ACHN (cell line): ENCODE results near the gene RABEP1.
A peak's percentile ranks its signal among the peaks of the same experiment; 100 is the strongest.
"Not testable (repeated sequence)": the region's sequence is repeated elsewhere in the genome, so short reads cannot be mapped to it uniquely, and the experiment has no call there.

Experiments
- DNase-seq: peaks from one replicate; pipeline ENCODE4 v3.0.0-alpha.2; 2015
- in situ Hi-C: cut with HindIII; loops from 2 replicates; pipeline ENCODE4 v1.10.0; 2017; ENCODE audit warnings: low sequenced_read_pairs, low pct_ligation_motif_present, low pct_unique_long_range_greater_than_20kb

RABEP1 gene, protein sequence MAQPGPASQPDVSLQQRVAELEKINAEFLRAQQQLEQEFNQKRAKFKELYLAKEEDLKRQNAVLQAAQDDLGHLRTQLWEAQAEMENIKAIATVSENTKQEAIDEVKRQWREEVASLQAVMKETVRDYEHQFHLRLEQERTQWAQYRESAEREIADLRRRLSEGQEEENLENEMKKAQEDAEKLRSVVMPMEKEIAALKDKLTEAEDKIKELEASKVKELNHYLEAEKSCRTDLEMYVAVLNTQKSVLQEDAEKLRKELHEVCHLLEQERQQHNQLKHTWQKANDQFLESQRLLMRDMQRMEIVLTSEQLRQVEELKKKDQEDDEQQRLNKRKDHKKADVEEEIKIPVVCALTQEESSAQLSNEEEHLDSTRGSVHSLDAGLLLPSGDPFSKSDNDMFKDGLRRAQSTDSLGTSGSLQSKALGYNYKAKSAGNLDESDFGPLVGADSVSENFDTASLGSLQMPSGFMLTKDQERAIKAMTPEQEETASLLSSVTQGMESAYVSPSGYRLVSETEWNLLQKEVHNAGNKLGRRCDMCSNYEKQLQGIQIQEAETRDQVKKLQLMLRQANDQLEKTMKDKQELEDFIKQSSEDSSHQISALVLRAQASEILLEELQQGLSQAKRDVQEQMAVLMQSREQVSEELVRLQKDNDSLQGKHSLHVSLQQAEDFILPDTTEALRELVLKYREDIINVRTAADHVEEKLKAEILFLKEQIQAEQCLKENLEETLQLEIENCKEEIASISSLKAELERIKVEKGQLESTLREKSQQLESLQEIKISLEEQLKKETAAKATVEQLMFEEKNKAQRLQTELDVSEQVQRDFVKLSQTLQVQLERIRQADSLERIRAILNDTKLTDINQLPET

DNA sequence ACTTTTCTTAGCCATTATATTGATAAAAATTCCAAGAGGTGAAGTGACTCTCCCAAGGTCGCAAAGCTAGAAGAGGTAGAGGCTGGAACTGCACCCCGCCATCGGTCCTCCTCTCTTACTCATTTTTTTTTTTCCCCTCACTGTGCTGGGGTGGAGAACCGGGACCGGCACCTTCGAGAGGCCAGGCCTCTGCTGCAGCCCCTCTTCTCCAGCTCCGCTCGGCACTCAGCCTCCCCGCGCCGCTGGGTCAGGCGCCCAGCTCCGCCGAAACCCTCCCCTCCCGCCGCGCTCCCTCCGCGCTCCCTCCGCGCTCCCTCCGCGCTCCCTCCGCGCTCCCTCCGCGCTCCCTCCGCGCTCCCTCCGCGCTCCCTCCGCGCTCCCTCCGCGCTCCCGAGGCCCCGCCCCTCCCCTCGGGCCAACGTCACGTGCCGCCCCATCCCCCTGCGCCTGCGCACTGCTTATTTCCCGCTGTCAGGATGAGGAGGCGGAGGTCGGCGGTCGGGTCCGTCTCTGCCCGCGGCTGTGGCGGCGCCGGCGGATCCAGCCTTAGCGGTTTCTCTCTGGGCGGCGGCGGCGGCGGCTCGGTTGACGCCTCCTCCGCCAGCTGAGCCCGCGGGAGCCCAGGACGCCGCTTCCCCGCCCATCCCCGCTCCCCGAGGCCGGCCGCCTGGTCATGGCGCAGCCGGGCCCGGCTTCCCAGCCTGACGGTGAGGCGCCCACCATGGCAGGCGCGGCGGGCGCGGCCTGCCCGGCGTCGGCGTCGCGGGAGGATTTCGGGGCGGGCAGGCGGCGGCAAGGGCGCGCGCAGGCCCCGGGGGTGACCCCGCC is at the start of gene RABEP1:
TSS of gene RABEP1 (plus strand) at position 471 of the 828 bp plus-strand sequence. CDS start at position 674, 203 bp downstream.
- peak; percentile 89 for DNase-seq
- in situ Hi-C loops = no loop called here

DNA sequence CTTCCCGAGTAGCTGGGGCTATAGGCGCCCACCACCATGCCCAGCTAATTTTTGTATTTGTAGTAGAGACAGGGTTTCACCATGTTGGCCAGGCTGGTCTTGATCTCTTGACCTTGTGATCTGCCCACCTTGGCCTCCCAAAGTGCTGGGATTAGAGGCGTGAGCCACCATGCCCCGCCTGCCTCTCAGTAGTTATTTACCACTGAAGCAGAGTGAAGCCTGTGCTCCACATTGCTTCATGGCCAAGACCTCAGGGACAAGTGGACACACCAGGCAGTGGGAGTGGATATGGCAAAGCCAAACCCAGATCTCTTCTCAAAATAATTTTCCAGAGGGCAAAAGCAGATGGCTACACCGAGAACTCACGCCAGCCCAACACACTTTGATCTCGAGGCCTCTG is 48.6 kb upstream of the RABEP1 start:
- DNase-seq, in situ Hi-C loops: not testable (repeated sequence)

DNA sequence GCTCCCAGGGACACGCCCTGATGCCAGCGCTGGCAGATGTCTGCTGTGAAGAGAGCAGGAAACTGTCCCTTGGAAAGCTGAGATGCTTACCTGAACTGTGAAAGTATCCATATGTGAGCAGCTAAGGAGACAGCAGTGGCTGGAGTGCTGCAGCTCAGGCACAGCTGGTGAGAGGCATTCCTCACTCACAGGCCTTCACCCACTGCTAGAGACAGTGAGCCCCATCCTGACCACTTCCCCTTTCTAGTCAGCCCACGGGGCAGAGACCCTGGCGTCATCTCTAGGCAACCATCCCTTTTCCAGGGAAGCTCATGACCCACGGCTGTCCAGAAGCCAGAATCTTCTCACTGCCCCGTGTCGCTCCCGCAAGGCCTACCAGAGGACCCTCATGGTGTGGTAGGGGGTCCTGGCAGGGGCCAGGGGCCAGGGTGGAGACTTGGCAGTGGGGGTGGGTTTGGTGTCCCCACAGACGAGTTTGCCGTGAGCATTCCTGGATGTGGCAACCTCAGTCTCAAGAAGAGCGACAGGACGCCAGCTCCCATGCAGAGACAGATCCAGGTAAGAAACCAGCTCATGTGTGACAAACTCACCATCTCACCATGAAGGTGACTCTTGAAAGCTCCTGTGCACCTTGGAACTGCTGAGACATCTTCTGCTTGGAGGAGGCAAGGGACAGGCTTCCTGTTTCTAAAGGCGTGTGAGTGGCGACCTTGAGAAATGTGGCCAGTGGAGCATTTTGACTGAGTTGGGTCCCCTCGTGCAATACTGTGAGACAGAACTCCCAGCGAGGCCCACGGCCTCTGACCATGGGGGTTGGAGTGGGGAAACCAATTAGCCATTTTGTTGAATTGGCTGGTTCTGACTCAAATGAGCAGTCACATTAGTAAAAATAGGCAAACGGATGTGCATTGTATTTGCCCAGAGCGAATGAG is 47.2 kb upstream of the RABEP1 start, which contains the start of gene SCIMP:
TSS of gene SCIMP (minus strand) at position 216 of the 932 bp plus-strand sequence. CDS start at position 111, 105 bp downstream.
- DNase-seq = no peak
- in situ Hi-C loops = no loop called here

DNA sequence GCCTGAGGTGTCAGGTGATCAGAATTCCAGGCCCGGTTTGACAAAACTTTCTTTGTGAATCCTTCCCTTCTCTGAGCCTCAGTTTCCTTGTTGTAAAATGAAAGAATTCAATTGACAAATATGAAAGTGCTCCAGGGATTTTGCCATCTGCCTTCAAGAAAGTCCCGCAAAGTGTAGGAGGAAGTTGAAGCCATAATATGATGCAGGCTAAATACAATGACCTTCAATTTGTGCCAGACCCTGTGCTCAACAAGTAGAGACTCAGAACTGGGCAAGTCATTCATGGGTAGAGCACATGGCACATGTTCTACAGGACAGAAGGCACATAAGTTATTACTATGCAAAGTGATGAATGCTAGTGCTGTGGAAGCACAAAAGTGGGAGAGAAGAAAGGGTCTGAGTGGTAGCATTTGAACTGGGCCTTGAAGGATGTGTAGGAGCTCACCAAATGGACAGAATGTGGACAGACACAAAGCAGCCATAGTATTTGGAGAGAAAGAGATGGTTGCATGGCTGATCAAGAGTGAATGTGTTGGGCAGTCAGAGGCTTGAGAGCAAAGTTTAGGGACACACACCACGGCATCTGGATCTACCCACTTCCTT is 45.0 kb upstream of the RABEP1 start:
- in situ Hi-C loops = no loop called here
- DNase-seq = no peak

DNA sequence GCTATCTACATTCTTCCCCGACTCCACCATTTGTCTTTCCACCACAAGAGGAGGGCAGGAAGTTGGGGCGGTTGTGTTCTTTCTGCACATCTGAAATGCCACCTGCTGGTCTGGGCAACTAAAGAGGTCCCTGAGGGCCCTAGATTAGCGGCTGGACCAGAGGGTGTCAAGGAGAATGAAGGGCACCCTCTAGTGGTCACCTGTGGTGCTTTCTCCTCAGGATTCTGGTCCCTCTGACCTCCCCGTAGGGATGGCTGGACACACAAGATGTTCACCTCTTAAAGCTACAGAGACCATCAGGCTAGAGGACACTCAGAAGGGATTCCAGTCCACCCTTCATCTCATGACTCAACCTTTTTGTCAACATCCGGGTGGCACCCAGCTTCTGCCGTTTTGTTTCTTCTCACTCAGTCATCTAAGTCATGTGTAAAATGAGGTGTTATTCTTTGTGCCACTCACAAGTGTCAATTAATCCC is 44.5 kb upstream of the RABEP1 start:
- peak; percentile 76 for DNase-seq
- in situ Hi-C loops = no loop called here

DNA sequence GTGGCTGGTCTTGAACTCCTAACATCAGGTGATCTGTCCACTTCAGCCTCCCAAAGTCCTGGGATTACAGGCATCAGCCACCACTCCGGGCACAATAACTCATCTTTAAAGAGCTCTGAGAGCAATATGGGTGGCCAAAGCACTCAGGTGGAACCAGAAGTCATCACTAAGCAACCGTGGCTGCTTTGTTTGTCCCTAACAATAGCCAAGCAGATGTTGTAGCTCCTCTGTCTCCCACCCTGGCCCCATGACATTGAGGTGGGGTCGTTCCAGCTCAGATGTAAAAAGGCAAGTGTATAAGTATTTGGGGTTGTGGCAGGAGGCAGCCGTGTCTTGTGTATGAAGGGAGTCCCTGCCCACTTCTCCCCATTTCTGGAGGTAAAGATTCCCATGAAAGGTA is 43.8 kb upstream of the RABEP1 start:
- in situ Hi-C loops = no loop called here
- no peak for DNase-seq

DNA sequence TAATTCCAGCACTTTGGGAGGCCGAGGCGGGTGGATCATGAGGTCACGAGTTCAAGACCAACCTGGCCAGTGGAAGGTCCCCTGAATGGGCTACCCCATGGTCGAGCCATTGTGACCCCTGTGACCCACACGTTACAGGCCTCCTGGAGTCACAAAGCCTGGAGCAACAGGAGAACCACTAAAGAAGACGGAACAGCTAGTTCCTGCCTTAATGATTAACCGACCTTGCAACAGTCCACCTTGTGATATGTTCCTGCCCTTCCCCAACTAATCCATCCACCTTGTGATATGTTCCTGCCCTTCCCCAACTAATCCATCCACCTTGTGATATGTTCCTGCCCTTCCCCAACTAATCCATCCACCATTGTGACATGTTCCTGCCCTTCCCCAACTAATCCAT is 42.3 kb upstream of the RABEP1 start:
- in situ Hi-C loops, DNase-seq: not testable (repeated sequence)

DNA sequence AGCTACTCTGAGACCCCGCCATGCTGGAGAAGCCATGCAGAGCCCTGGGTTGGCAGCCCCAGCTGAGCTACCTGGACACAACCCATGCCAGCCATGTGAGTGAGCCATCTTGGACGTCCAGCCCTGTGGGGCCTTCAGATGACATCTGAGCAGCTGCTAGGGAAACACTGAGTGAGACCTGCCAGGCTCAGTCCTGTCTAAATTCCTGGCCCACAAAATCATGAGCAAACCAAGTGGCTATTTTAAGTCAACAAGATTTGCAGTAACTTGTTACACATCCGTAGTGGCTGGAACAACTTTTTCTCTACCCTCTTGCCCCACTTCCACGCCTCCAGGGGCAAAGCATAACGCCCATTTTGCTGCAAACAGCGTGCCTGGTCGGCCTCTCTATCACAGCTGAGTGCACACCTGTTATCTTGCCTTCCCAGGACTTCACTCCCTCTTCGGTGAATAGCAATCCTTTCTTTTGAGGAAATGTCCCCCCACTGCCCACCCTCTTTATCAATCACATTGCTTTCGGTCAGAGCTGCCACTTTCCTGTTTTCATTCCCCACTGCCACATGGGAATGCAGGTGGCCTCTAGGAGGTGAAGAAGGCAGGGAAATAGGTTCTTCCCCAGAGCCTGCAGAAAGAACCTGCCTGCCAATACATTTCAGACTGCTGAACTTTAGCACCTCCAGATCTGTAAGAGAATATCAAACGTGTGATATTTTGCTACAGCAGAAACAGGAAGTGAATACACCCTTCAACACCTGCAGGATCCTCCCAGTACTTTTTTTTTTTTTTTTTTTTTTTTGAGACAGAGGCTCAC is 40.0 kb upstream of the RABEP1 start:
- no peak for DNase-seq
- in situ Hi-C loops = no loop called here

DNA sequence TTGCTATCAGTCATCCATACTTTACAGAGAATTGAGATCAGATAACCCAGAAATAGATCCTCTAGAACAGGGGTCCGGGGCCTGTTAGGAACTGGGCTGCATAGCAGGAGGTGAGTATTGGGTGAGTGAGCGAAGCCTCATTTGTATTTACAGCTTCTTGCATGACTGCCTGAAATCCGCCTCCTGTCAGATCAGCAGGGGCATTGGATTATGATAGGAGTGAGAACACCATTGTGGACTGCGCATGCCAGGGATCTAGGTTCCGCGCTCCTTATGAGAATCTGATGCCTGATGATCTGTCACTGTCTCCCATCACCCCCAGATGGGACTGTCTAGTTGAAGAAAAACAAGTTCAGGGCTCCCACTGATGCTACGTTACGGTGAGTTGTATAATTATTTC is 34.5 kb upstream of the RABEP1 start:
- no peak for DNase-seq
- in situ Hi-C loops = no loop called here

DNA sequence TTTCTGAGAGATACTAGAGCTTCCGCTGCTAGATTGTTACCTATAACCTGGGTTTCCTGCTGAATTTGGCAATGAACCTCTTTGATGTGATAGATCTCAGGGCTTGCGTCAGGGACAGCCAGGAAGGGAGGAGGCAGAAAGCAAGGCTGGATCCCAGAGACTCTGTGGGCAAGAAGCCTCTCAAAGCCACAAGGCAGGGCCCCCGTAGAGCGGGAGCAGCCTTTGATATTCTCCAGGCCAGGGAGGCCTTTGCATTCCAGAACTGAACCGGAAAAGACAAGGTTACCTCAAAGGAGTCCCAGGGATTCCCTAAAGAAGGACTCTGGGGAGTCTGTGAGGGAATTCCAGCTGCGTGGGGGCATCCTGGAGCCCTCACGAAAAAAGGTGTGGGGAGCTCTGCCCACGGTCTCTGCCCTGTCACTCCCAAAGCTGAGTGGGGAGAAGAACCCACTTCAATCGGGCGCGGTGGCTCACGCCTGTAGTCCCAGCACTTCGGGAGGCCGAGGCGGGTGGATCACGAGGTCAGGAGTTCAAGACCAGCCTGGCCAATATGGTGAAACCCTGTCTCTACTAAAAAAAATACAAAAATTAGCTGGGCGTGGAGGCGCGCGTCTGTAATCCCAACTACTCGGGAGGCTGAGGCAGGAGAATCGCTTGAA is 33.1 kb upstream of the RABEP1 start:
- no peak for DNase-seq
- in situ Hi-C loops = no loop called here

DNA sequence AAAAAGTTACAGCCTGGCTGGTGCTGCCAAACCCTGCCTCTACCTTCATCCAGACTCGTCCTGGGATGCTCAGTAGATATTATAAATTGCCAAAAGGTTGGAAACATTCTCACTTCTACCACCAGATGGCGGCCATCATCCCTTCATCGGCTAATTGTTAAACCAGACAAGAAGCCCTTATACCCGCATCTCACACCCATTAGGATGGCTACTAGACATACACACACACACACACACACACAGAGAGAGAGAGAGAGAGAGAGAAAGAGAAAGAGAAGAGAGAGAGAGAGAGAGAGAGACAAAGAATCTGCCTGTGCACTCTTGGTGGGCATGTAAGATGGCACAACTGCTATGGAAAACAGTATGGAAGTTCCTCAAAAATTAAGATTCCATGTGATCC is 32.5 kb upstream of the RABEP1 start:
- peak; percentile 70 for DNase-seq
- in situ Hi-C loops = no loop called here

DNA sequence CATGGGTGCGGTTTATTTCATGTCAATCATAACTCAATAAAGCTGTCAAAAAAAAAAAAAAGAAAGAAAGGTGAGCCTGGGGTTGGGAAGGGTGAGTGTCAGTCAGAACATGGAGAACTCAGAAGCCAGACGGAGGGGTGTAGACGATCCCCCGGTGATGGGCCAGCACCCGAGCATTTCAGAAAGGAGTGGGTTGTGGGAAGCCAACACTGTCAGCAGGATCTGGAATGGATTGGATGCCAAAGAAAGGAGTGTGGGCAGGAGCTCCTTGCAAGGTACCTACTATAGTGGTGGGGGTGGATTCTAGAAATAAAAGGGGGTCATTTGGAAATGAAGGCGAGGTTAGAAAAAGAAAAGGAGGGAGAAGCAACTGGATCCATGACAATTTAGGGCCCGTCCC is 27.7 kb upstream of the RABEP1 start:
- in situ Hi-C loops = no loop called here
- no peak for DNase-seq

DNA sequence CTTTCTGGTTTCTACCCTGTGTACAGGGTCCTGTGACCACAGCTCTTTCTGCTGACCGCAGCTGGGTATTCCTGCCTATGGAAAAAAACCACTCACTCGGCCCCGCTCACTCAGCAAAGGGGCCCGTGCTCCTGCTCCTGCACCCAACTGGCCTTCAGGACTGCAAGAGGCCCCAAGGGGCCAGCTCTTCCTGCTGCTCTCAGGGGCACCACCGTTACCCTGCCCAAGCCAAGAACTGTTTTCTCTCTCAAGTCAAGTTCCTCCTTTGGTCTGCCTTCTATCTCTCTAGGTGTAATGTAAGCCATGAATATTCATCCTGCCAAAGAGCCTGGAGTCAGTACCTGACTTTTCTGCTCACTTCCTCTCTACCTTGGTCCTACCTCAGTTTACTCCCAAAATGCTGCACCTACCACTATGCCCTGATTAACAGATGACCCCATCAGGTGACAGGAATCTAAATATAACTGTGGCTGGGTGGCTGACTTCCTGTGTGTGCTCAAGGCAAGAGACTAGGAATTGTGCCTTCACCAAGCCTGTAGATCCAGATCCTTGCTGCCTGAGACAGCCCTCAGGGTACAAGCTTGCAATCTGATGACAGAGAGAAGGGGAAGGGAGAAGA is 27.1 kb upstream of the RABEP1 start:
- in situ Hi-C loops = no loop called here
- DNase-seq = no peak

DNA sequence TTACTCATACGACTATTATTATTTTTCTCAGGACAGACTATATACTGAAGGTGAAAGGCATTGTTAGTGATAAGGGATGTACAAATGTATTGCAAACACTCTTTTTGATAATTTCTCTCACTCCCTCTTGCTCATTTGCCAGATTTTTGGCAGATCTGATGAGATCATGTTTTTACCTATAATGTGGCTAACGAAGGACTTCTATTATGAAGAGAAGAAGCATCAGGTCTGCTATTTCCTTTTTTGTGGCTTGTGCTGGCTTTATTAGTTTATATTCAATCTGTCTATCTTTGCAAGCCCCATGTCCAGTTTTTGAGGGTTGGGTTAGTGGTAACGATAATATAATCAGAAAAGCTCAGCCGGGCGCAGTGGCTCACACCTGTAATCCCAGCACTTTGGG is 25.0 kb upstream of the RABEP1 start:
- in situ Hi-C loops = no loop called here
- no peak for DNase-seq

DNA sequence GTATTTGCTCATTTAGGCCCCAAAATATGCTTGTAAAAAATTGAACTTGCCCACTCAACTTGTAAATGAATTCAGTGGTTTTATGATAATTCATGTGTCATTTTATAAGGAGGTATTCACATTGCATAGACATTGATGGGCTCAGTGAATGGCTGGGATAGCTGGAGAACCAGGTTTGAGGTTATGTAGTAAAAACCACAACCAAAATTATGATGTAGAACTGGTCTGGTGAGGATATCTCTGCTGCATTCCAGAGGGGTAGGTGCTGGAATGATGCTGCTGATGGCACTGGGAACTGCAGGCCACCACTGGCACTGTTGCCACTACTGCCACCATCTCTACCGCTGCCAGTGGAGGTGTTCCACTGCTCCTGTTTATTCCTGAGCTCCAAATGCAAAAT is 21.5 kb upstream of the RABEP1 start:
- no peak for DNase-seq
- in situ Hi-C loops = no loop called here
